ENCODE results near the gene AP5B1. TPM values are rescaled to one million over a fixed set of nuclear protein-coding genes. Genes with fewer than 3 reads are reported as not detected.

Gene AP5B1
- total RNA-seq, 2 experiments from 2014 or later = 12.7 to 12.8 TPM

- H3K36me3 Mint-ChIP-seq (ENCODE audit: low read depth) = peaks cover 8% of the 10 kb centered on the region
- ChIA-PET CTCF (interaction anchor here (0.6 to 2.9 kb wide), 29 partner anchors 8 to 225 kb away, joined by 3 to 40 read pairs (median 5); partner anchors contain the start of genes BANF1, CCDC85B, FIBP and KAT5), POLR2A (interaction anchor here (0.5 to 2.6 kb wide), 16 partner anchors 8 to 518 kb away, joined by 3 to 17 read pairs (median 4); partner anchors contain the start of genes CCDC85B, FIBP, KAT5 and RNASEH2C)
Measured at GRCh38 chr11:65779919-65780769, 632 bp downstream of the AP5B1 start.

GRCh38 chr11:65779669-65779918 lies 1.2 kb downstream of the AP5B1 start:
- TF ChIP-seq CTCF (IDR thresholded peaks at IDR 0.05) = no peak
- peak overlapping the region; percentile 92 for H3K4me3 ChIP-seq (ENCODE audit: low read length)
- Mint-ChIP-seq H3K36me3 (ENCODE audit: low read depth) (peaks cover 8% of the 10 kb centered on the region), H3K27ac (peak overlapping the region; percentile 56), H3K4me3 (peak overlapping the region; percentile 88), H3K9me3 (no peaks in the 10 kb centered on the region), H3K27me3 (peaks cover 8% of the 10 kb centered on the region), H3K4me1 (ENCODE audit: low read depth) (peaks cover 14% of the 10 kb centered on the region)
- no peak for DNase-seq
- ATAC-seq (ENCODE audit: poor library complexity) = no peak
- no peak overlapping the region for H3K27ac ChIP-seq (ENCODE audit: low read depth in 1 of 2, low read length in 2 of 2)
- H3K36me3 ChIP-seq (ENCODE audit: insufficient read depth, low read length) = peaks cover 16% of the 10 kb centered on the region
- H3K27me3 ChIP-seq (ENCODE audit: control insufficient read depth in 1 of 2, insufficient read depth in 2 of 2, low read length in 2 of 2) = no peaks in the 10 kb centered on the region
- H3K9me3 ChIP-seq (ENCODE audit: control insufficient read depth in 1 of 2, insufficient read depth in 1 of 2, low read length in 2 of 2) = no peaks in the 10 kb centered on the region
- intact Hi-C loops (cut with DNase I, micrococcal nuclease) = no loop called here
- CTCF ChIA-PET = interaction anchor here (0.6 to 2.9 kb wide), 26 partner anchors 9 to 223 kb away, joined by 3 to 40 read pairs (median 5); partner anchors contain the start of genes BANF1, CCDC85B, FIBP and KAT5
- H3K4me1 ChIP-seq (ENCODE audit: insufficient read depth, low read length) = peaks cover 42% of the 10 kb centered on the region
- POLR2A ChIA-PET = interaction anchor here (0.6 to 2.6 kb wide), 12 partner anchors 9 to 273 kb away, joined by 3 to 17 read pairs (median 4); partner anchors contain the start of genes CCDC85B, FIBP, KAT5 and RNASEH2C

More at GRCh38 chr11:65779919-65780769, 632 bp downstream of the AP5B1 start:
- Mint-ChIP-seq H3K4me1 (ENCODE audit: low read depth) (peaks cover 18% of the 10 kb centered on the region), H3K27ac (peak overlapping the region; percentile 56), H3K4me3 (peak overlapping the region; percentile 88), H3K27me3 (peaks cover 13% of the 10 kb centered on the region), H3K9me3 (no peaks in the 10 kb centered on the region)
- Histone ChIP-seq H3K9me3 (ENCODE audit: control insufficient read depth in 1 of 2, insufficient read depth in 1 of 2, low read length in 2 of 2) (no peaks in the 10 kb centered on the region), H3K4me3 (ENCODE audit: low read length) (peak overlapping the region; percentile 92), H3K27me3 (ENCODE audit: control insufficient read depth in 1 of 2, insufficient read depth in 2 of 2, low read length in 2 of 2) (no peaks in the 10 kb centered on the region), H3K27ac (ENCODE audit: low read depth in 1 of 2, low read length in 2 of 2) (peak overlapping the region in 1 of 2 donors; percentile 17), H3K4me1 (ENCODE audit: insufficient read depth, low read length) (peaks cover 47% of the 10 kb centered on the region), H3K36me3 (ENCODE audit: insufficient read depth, low read length) (peaks cover 16% of the 10 kb centered on the region)
- ATAC-seq (ENCODE audit: poor library complexity) (peak; percentile 73), DNase-seq (peak; percentile 57 to 89 (median 72))
- peak; percentile 93 for TF ChIP-seq CTCF (IDR thresholded peaks at IDR 0.05)
- intact Hi-C loops (cut with DNase I, micrococcal nuclease) = loop anchor here (1.0 to 2.0 kb wide), 3 partner anchors 38 to 209 kb away; no protein-coding TSS in a partner anchor

- H3K4me3 ChIP-seq (ENCODE audit: low read length) = peak overlapping the region; percentile 92
- Mint-ChIP-seq H3K4me3 (peak overlapping the region; percentile 66), H3K27me3 (peaks cover 3% of the 10 kb centered on the region), H3K27ac (no peak overlapping the region), H3K4me1 (ENCODE audit: low read depth) (peaks cover 10% of the 10 kb centered on the region), H3K9me3 (no peaks in the 10 kb centered on the region), H3K36me3 (ENCODE audit: low read depth) (peaks cover 8% of the 10 kb centered on the region)
- intact Hi-C loops (cut with DNase I, micrococcal nuclease) = no loop called here
- ChIA-PET CTCF (interaction anchor here (0.6 to 2.9 kb wide), 25 partner anchors 9 to 223 kb away, joined by 3 to 40 read pairs (median 5); partner anchors contain the start of genes BANF1, CCDC85B, FIBP and KAT5), POLR2A (interaction anchor here (0.6 to 2.6 kb wide), 12 partner anchors 9 to 273 kb away, joined by 3 to 17 read pairs (median 4); partner anchors contain the start of genes CCDC85B, FIBP, KAT5 and RNASEH2C)
- peaks cover 41% of the 10 kb centered on the region for H3K4me1 ChIP-seq (ENCODE audit: insufficient read depth, low read length)
- H3K27me3 ChIP-seq (ENCODE audit: control insufficient read depth in 1 of 2, insufficient read depth in 2 of 2, low read length in 2 of 2) = no peaks in the 10 kb centered on the region
- H3K36me3 ChIP-seq (ENCODE audit: insufficient read depth, low read length) = peaks cover 16% of the 10 kb centered on the region
- peak in 2 of 14 experiments; percentile 31 to 42 for DNase-seq
- H3K27ac ChIP-seq (ENCODE audit: low read depth in 1 of 2, low read length in 2 of 2) = no peak overlapping the region
- no peak for ATAC-seq (ENCODE audit: poor library complexity)
- no peaks in the 10 kb centered on the region for H3K9me3 ChIP-seq (ENCODE audit: control insufficient read depth in 1 of 2, insufficient read depth in 1 of 2, low read length in 2 of 2)
- TF ChIP-seq CTCF (IDR thresholded peaks at IDR 0.05) = no peak
Measured at GRCh38 chr11:65778901-65779668, 1.7 kb downstream of the AP5B1 start.
